ENCODE measurements around the gene TMED7.

DNA sequence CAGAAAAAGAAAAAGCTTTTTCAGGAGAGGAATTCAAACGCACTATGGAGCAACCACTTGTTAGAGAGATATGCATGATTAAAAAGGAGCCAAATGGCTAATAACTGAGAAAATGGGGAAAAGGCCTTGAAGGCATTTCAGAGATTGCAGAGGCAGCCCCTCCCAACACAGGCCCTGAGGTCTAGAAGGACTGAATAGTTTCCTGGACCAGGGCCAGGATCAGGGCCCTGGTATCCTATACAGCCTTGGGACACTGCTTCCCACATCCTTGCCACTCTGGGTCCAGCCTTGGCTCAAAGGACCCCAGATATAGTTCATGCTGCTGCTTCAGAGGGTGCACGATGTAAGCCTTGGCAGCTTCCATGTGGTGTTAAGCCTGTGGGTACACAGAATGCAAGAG lies 60.6 kb downstream of the TMED7 start:
- TF ChIP-seq POLR2A (IDR thresholded peaks at IDR 0.05): no peak
- TF ChIP-seq, protein P1, sequence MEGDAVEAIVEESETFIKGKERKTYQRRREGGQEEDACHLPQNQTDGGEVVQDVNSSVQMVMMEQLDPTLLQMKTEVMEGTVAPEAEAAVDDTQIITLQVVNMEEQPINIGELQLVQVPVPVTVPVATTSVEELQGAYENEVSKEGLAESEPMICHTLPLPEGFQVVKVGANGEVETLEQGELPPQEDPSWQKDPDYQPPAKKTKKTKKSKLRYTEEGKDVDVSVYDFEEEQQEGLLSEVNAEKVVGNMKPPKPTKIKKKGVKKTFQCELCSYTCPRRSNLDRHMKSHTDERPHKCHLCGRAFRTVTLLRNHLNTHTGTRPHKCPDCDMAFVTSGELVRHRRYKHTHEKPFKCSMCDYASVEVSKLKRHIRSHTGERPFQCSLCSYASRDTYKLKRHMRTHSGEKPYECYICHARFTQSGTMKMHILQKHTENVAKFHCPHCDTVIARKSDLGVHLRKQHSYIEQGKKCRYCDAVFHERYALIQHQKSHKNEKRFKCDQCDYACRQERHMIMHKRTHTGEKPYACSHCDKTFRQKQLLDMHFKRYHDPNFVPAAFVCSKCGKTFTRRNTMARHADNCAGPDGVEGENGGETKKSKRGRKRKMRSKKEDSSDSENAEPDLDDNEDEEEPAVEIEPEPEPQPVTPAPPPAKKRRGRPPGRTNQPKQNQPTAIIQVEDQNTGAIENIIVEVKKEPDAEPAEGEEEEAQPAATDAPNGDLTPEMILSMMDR (IDR thresholded peaks at IDR 0.05): no peak

Measured in heart left ventricle (tissue), 13 donors.